Nephron (organoid): ENCODE results near the gene EID2.
A peak's percentile ranks its signal among the peaks of the same experiment; 100 is the strongest.

Experiments used
- H3K27ac Mint-ChIP-seq, 3 experiments: 2 replicates each; pipeline ENCODE4 v1.8.0; 2020; ENCODE audit warnings: mixed read lengths in 3 of 3, mild to moderate bottlenecking in 2 of 3, moderate library complexity in 1 of 3
- H3K27me3 Mint-ChIP-seq: 2 replicates; pipeline ENCODE4 v1.8.0; 2021; ENCODE audit warnings: low read depth, mild to moderate bottlenecking, moderate library complexity, mixed read lengths
- H3K36me3 Mint-ChIP-seq: 2 replicates; pipeline ENCODE4 v1.8.0; 2020; ENCODE audit warnings: low read depth, mixed read lengths
- H3K4me1 Mint-ChIP-seq: 2 replicates; pipeline ENCODE4 v1.8.0; 2020; ENCODE audit warnings: mixed read lengths
- H3K4me3 Mint-ChIP-seq, 3 experiments: 2 replicates each; pipeline ENCODE4 v1.8.0; 2020; ENCODE audit warnings: mild to moderate bottlenecking in 3 of 3, mixed read lengths in 3 of 3, moderate library complexity in 2 of 3
- H3K9me3 Mint-ChIP-seq: 2 replicates; pipeline ENCODE4 v1.8.0; 2020; ENCODE audit warnings: mixed read lengths
- CTCF ChIP-seq, 3 experiments: fragments of 200-600 bp; sonication (generic); IDR thresholded peaks; one replicate each; pipeline ENCODE4 v1.5.0; 2021; ENCODE audit warnings: antibody characterized with exemption in 3 of 3; ENCODE audit not compliant: unreplicated experiment in 3 of 3

Gene EID2

GRCh38 chr19:39533003-39533512, 6.9 kb downstream of the EID2 start:
- Mint-ChIP-seq H3K9me3 (no peaks in the 10 kb centered on the region), H3K27ac (peak overlapping the region; percentile 63 to 96 (median 94)), H3K27me3 (no peaks in the 10 kb centered on the region), H3K36me3 (peaks cover 11% of the 10 kb centered on the region), H3K4me1 (peaks cover 14% of the 10 kb centered on the region), H3K4me3 (peak overlapping the region; percentile 96 to 98 (median 97))
- no peak for TF ChIP-seq CTCF (IDR thresholded peaks at IDR 0.05; ENCODE audit: unreplicated experiment in 3 of 3)

- H3K4me1 Mint-ChIP-seq: peaks cover 12% of the 10 kb centered on the region
- H3K36me3 Mint-ChIP-seq: peaks cover 11% of the 10 kb centered on the region
- H3K9me3 Mint-ChIP-seq: no peaks in the 10 kb centered on the region
- peak within 1 kb of the TSS; percentile 63 to 96 (median 94) for H3K27ac Mint-ChIP-seq
- peak; percentile 96 to 99 (median 98) for TF ChIP-seq CTCF (IDR thresholded peaks at IDR 0.05; ENCODE audit: unreplicated experiment in 3 of 3)
- peak within 1 kb of the TSS; percentile 96 to 98 (median 97) for H3K4me3 Mint-ChIP-seq
- H3K27me3 Mint-ChIP-seq: no peaks in the 10 kb centered on the region
These were observed 7.5 kb downstream of the EID2 start, which contains the start of gene EID2B for GRCh38 chr19:39532233-39533002. TSS of gene EID2B (minus strand) at chr19:39532852. CDS start at chr19:39532802, 50 bp downstream.

- H3K4me3 Mint-ChIP-seq: peak overlapping the region; percentile 96 to 98 (median 97)
- H3K4me1 Mint-ChIP-seq: peaks cover 12% of the 10 kb centered on the region
- peaks cover 10% of the 10 kb centered on the region for H3K36me3 Mint-ChIP-seq
- H3K9me3 Mint-ChIP-seq: no peaks in the 10 kb centered on the region
- TF ChIP-seq CTCF (IDR thresholded peaks at IDR 0.05; ENCODE audit: unreplicated experiment in 3 of 3): no peak
- no peaks in the 10 kb centered on the region for H3K27me3 Mint-ChIP-seq
- peak overlapping the region; percentile 63 to 94 (median 83) for H3K27ac Mint-ChIP-seq
These were observed 8.1 kb downstream of the EID2 start for GRCh38 chr19:39531834-39532232.

- Mint-ChIP-seq H3K36me3 (peaks cover 9% of the 10 kb centered on the region), H3K27ac (no peak overlapping the region), H3K9me3 (no peaks in the 10 kb centered on the region), H3K4me1 (no peaks in the 10 kb centered on the region), H3K4me3 (no peak overlapping the region), H3K27me3 (no peaks in the 10 kb centered on the region)
- TF ChIP-seq CTCF (IDR thresholded peaks at IDR 0.05; ENCODE audit: unreplicated experiment in 3 of 3): no peak
These were observed 14.8 kb downstream of the EID2 start for GRCh38 chr19:39525205-39525604.

GRCh38 chr19:39524495-39524894, 15.5 kb downstream of the EID2 start:
- Mint-ChIP-seq H3K4me1 (no peaks in the 10 kb centered on the region), H3K36me3 (peaks cover 9% of the 10 kb centered on the region), H3K4me3 (no peak overlapping the region), H3K9me3 (no peaks in the 10 kb centered on the region), H3K27ac (no peak overlapping the region), H3K27me3 (no peaks in the 10 kb centered on the region)
- TF ChIP-seq CTCF (IDR thresholded peaks at IDR 0.05; ENCODE audit: unreplicated experiment in 3 of 3): no peak
